Mesothelial cell of epicardium (in vitro differentiated cells): ENCODE results near the gene ARL6. TPM values are rescaled to one million over a fixed set of nuclear protein-coding genes. Genes with fewer than 3 reads are reported as not detected.

Experiments
- DNase-seq, 2 experiments: peaks; one replicate each; pipeline ENCODE4 v3.0.0; 2021; ENCODE audit warnings: low spot score in 2 of 2; ENCODE audit not compliant: unreplicated experiment in 2 of 2
- H3K27ac Mint-ChIP-seq: 2 replicates; pipeline ENCODE4 v1.8.0; 2021; ENCODE audit warnings: mixed read lengths
- H3K27me3 Mint-ChIP-seq: 2 replicates; pipeline ENCODE4 v1.8.0; 2021; ENCODE audit warnings: low read depth, mixed read lengths
- H3K36me3 Mint-ChIP-seq: 2 replicates; pipeline ENCODE4 v1.8.0; 2021; ENCODE audit warnings: mixed read lengths
- H3K4me1 Mint-ChIP-seq: 2 replicates; pipeline ENCODE4 v1.8.0; 2021; ENCODE audit warnings: mixed read lengths
- H3K4me3 Mint-ChIP-seq: 2 replicates; pipeline ENCODE4 v1.8.0; 2021; ENCODE audit warnings: mild to moderate bottlenecking, moderate library complexity, mixed read lengths
- H3K9me3 Mint-ChIP-seq: 2 replicates; pipeline ENCODE4 v1.8.0; 2021; ENCODE audit warnings: mixed read lengths
- CTCF ChIP-seq: fragments of 200-600 bp; sonication (generic); IDR thresholded peaks from one replicate; pipeline ENCODE4 v1.5.0; 2021; ENCODE audit warnings: antibody characterized with exemption; ENCODE audit not compliant: unreplicated experiment
- total RNA-seq: library from RNA; stranded (reverse); gene quantifications from 3 replicates; pipeline ENCODE4 v1.2.1, GENCODE V29; 2021

The ARL6 gene
- total RNA-seq, 1 donor from 2014 or later, result 8.2 TPM

GRCh38 chr3:97821287-97821773, 56.8 kb downstream of the ARL6 start:
- Mint-ChIP-seq H3K36me3 (no peaks in the 10 kb centered on the region), H3K27me3 (peaks cover 66% of the 10 kb centered on the region), H3K4me1 (peaks cover 15% of the 10 kb centered on the region), H3K27ac (peak overlapping the region; percentile 59), H3K4me3 (peak overlapping the region; percentile 97), H3K9me3 (no peaks in the 10 kb centered on the region)
- DNase-seq, result peak in 1 of 2 experiments; percentile 19
- no peak for TF ChIP-seq CTCF

GRCh38 chr3:97821774-97822358, 57.3 kb downstream of the ARL6 start, which contains the start of gene CRYBG3:
TSS of gene CRYBG3 (plus strand) at chr3:97822011. CDS start at chr3:97822207, 196 bp downstream.
- peak within 1 kb of the TSS; percentile 92 for H3K27ac Mint-ChIP-seq
- H3K27me3 Mint-ChIP-seq, result peaks cover 68% of the 10 kb centered on the region
- peaks cover 15% of the 10 kb centered on the region for H3K4me1 Mint-ChIP-seq
- no peak for TF ChIP-seq CTCF
- H3K4me3 Mint-ChIP-seq, result peak within 1 kb of the TSS; percentile 97
- no peaks in the 10 kb centered on the region for H3K9me3 Mint-ChIP-seq
- H3K36me3 Mint-ChIP-seq, result no peaks in the 10 kb centered on the region
- peak; percentile 64 to 82 for DNase-seq

GRCh38 chr3:97822359-97822775, 57.8 kb downstream of the ARL6 start:
- peak overlapping the region; percentile 97 for H3K4me3 Mint-ChIP-seq
- no peaks in the 10 kb centered on the region for H3K9me3 Mint-ChIP-seq
- peak overlapping the region; percentile 92 for H3K27ac Mint-ChIP-seq
- H3K27me3 Mint-ChIP-seq, result peaks cover 67% of the 10 kb centered on the region
- peak; percentile 23 to 52 for DNase-seq
- peaks cover 15% of the 10 kb centered on the region for H3K4me1 Mint-ChIP-seq
- TF ChIP-seq CTCF, result no peak
- H3K36me3 Mint-ChIP-seq, result no peaks in the 10 kb centered on the region

- Mint-ChIP-seq H3K4me1 (peaks cover 15% of the 10 kb centered on the region), H3K27me3 (peaks cover 61% of the 10 kb centered on the region), H3K27ac (no peak overlapping the region), H3K9me3 (no peaks in the 10 kb centered on the region), H3K4me3 (peak overlapping the region; percentile 97), H3K36me3 (no peaks in the 10 kb centered on the region)
- no peak for TF ChIP-seq CTCF
- DNase-seq, result no peak
Observed at GRCh38 chr3:97823046-97824004, 58.8 kb downstream of the ARL6 start.

GRCh38 chr3:97825101-97825500, 60.5 kb downstream of the ARL6 start:
- H3K4me1 Mint-ChIP-seq, result peaks cover 15% of the 10 kb centered on the region
- H3K27me3 Mint-ChIP-seq, result peaks cover 50% of the 10 kb centered on the region
- no peak for TF ChIP-seq CTCF
- H3K36me3 Mint-ChIP-seq, result no peaks in the 10 kb centered on the region
- no peak overlapping the region for H3K27ac Mint-ChIP-seq
- H3K4me3 Mint-ChIP-seq, result no peak overlapping the region
- no peaks in the 10 kb centered on the region for H3K9me3 Mint-ChIP-seq
- no peak for DNase-seq
